ENCODE data around the gene ADAM8.

The ADAM8 gene

DNA sequence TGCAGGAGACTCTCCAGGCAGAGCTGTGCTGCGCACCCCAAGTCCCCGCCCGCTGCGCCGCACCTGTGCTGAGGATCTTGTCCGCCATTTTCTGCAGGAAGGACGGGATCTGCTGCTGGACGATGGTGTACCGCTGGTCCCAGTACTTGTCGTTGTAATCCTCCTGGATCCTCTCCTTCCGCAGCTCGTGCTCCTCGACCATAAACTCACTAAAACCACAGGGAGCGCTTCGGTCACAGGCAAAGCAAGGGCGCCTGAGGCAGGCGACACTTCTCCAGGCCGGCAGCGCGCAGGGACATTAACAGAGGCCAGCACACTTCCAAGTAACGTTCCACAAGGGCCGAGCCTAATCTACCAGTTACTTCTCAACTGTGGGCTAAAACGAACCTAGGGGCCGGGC, 13.1 kb upstream of the ADAM8 start:
- TF ChIP-seq, protein P1, sequence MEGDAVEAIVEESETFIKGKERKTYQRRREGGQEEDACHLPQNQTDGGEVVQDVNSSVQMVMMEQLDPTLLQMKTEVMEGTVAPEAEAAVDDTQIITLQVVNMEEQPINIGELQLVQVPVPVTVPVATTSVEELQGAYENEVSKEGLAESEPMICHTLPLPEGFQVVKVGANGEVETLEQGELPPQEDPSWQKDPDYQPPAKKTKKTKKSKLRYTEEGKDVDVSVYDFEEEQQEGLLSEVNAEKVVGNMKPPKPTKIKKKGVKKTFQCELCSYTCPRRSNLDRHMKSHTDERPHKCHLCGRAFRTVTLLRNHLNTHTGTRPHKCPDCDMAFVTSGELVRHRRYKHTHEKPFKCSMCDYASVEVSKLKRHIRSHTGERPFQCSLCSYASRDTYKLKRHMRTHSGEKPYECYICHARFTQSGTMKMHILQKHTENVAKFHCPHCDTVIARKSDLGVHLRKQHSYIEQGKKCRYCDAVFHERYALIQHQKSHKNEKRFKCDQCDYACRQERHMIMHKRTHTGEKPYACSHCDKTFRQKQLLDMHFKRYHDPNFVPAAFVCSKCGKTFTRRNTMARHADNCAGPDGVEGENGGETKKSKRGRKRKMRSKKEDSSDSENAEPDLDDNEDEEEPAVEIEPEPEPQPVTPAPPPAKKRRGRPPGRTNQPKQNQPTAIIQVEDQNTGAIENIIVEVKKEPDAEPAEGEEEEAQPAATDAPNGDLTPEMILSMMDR (IDR thresholded peaks at IDR 0.05; ENCODE audit: low read depth, low read length), result no peak
- DNase-seq (ENCODE audit: extremely low read depth, low read depth), result no peak

DNA sequence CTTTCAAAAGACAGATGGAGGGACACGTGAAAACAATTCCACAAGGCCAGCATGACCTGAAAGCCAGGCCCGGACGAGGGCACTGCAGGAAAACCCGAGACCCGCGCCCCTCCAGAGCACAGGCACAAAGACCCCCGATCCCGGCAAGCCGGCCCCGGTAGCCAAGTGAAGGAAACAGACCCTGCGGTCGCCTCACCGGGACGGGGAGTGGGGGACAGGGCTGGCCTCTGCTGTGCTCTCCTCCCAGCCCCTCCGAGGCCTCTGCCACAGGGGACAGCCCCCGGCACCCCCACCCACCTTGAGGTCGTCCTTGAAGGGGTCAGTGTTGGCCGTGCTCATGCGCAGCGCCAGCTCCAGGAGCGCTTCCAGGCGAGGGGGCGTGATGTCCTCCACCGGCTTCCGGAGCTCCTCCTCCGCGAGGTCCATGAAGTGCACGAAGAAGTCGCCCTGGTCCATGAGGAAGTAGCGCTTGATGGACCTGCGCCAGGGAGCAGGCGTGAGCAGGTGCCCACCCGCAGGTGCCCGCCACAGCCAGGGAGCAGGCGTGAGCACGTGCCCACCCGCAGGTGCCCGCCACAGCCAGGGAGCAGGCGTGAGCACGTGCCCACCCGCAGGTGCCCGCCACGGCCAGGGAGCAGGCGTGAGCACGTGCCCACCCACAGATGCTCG, 11.3 kb upstream of the ADAM8 start:
- TF ChIP-seq, protein P1 (IDR thresholded peaks at IDR 0.05; ENCODE audit: low read depth, low read length), result no peak
- DNase-seq (ENCODE audit: extremely low read depth, low read depth), result no peak

DNA sequence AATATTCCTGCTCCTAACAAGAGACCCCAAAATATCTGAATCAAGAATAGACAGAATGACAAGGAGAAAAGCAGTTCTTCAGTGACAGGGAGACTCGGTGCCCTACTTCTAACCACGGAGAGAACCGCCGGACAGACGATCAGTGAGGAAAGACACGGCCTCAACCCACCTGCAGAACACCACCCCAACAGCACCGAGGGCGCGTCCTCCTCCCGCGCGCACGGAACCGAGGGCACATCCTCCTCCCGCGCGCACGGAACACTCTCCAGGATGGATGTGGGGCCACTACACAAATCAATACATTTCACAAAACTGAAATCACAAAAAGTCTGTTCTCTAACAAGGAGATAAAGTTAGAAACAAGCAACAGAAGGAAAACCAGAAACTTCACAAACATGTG, 9.7 kb upstream of the ADAM8 start:
- TF ChIP-seq, protein P1 (IDR thresholded peaks at IDR 0.05; ENCODE audit: low read depth, low read length), result no peak
- DNase-seq (ENCODE audit: extremely low read depth, low read depth), result no peak

DNA sequence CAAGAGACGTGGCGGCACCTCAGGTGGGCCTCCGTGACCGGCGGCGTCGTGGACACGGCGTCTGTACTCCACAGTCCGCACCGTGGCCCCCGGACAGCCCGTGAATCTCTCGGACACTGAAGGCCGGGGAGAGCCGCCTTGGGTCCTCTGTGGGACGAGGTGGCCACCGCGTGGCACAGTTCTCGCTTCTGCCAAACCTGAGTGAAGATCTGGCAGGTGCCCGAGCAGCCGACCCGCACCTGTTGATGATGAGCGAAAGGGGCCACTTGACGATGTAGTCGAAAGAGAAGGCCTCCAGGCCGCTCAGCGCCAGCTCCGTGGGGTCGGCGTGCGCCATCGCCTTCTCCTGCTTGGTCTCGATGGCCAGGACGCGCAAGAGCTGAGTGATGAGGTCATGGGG, 8.5 kb upstream of the ADAM8 start:
- TF ChIP-seq, protein P1 (IDR thresholded peaks at IDR 0.05; ENCODE audit: low read depth, low read length), result no peak
- no peak for DNase-seq (ENCODE audit: extremely low read depth, low read depth)

DNA sequence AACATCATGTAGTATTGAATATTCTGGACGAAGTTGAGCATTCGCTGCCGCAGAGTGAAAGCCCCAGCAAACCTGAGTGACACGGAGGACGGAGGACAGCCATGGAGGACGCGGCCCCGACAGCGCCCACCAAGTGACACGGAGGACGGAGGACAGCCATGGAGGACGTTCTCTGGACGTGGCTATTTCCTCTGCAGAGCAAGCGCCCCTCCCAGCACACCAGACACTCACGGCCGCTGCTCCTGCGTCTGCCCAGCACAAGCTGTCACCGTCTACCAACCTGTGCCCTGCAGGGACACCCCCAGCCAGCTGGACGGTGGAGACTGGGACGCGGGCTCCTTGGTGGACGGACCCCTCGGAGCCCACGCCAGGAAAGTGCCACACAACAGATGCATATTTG, 7.3 kb upstream of the ADAM8 start:
- TF ChIP-seq, protein P1 (IDR thresholded peaks at IDR 0.05; ENCODE audit: low read depth, low read length), result no peak
- DNase-seq (ENCODE audit: extremely low read depth, low read depth), result no peak

DNA sequence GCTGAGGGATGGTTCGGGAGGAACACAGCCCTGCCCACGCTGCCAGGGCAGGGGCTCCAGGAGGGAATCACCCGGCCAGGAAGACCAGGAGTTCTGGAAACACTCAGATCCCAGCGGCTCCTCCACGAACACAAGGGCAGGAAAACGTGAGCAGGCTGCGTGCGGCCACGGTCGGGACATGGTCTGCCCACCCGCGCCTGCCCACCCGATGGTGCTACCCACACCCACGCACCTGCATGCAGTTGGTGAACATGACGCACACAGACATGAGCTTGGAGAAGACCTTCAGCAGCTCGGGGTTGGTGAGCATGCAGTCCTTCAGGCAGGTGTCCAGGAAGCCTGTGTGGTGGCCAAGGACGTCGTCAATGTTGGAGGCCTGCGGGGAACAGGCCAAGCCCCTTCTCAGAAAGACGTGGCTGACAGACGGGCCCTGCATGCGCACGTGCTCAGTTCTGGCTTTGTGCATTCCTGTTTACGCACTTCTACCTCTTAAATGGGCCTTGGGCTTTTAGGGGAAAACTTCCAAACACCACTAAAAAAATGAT, 6.2 kb upstream of the ADAM8 start:
- no peak for DNase-seq (ENCODE audit: extremely low read depth, low read depth)
- TF ChIP-seq, protein P1 (IDR thresholded peaks at IDR 0.05; ENCODE audit: low read depth, low read length), result no peak

DNA sequence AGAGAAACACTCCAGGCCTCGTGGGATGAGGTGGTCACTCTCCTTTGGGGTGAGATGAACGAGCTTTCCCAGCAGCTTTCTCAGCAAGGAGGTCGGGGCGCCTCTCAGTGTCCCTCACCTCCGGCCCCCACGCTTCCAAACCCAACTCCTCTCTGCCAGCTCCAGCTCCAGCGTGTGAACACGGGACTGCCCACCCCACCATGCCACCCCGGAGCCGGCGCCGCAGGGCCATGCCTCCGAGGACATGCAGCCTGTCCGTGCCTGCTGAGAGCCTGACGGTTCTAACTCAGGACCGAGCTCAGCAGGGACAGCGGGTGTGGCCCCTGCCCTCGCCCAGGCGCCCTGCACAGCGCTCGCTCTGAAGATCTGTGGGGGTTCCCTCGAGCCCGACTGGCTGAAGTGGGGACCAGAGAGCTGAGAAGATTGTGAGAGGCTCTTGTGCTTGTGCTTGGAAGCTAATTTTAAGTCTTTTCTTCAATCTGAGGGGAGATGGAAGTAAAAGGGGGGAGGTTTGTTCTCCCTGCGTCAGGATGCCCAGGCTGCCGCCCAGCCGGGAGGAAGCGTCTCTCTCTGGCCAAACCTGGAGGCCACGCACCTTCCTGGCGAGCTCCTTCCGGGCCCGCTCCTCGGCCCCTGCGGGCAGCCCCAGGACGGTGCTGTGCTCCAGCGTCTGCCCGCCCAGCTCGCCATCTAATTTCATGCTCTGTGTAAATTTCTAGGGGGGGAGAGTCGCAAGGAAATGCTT, 5.1 kb upstream of the ADAM8 start:
- TF ChIP-seq, protein P1 (IDR thresholded peaks at IDR 0.05; ENCODE audit: low read depth, low read length), result no peak
- DNase-seq (ENCODE audit: extremely low read depth, low read depth), result no peak
